Erythroblast (primary cell): Measurements from ENCODE around the gene PRKCE.
A peak's percentile ranks its signal among the peaks of the same experiment; 100 is the strongest.
"Not testable (repeated sequence)": the region's sequence is repeated elsewhere in the genome, so short reads cannot be mapped to it uniquely, and the experiment has no call there.

Experiments
- DNase-seq, 2 experiments: peaks; one replicate each; lab custom pipeline; 2025; lab: John Stamatoyannopoulos, UW
- GATA1 ChIP-seq: IDR thresholded peaks from 2 replicates; pipeline ENCODE4 v1.6.1; 2011; ENCODE audit warnings: low read depth, mild to moderate bottlenecking, control low read depth, low read length, moderate library complexity
- POLR2A ChIP-seq: IDR thresholded peaks from 2 replicates; pipeline ENCODE4 v1.6.1; 2011; ENCODE audit warnings: mild to moderate bottlenecking, low read length

Gene PRKCE

DNA sequence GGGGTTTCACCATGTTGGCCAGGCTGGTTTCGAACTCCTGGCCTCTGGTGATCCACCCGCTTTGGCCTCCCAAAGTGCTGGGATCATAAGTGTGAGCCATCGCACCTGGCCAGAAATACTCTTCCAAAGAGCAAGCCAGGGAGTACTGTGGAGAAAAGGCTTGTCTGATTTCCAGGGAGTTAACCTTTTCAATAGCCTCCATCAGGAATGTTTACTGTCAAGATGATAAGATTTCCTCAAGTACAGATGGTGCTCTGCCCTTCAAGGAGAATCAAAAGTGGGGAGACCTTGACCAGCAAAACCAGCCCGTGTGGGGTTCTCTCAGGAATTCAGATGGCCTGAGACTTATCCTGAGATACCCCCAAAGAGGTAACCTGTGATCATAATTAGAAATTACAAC lies 237.2 kb downstream of the PRKCE start:
- DNase-seq, result no peak
- no peak for TF ChIP-seq GATA1
- TF ChIP-seq POLR2A, result no peak

DNA sequence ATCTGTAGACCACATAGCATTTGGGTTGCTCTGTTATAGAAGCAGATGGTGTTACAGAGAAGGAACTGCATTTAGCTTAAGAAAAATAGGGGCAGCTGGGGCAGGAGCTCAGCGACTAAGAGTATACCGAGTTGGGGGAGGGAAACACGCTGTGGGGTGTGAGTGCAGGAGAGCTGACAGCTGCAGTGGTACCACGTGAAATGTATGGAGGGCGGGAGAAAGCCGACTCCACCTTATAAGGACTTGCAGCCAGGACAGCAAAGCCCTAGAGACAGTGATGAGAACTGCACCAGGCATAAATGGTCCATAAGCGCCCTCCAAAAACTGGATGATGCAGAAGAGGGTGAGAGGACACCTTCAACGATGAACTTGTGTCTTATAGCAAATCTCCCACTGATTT lies 237.6 kb downstream of the PRKCE start:
- TF ChIP-seq GATA1 (no peak), POLR2A (no peak)
- peak in 1 of 2 experiments; percentile 3 for DNase-seq

DNA sequence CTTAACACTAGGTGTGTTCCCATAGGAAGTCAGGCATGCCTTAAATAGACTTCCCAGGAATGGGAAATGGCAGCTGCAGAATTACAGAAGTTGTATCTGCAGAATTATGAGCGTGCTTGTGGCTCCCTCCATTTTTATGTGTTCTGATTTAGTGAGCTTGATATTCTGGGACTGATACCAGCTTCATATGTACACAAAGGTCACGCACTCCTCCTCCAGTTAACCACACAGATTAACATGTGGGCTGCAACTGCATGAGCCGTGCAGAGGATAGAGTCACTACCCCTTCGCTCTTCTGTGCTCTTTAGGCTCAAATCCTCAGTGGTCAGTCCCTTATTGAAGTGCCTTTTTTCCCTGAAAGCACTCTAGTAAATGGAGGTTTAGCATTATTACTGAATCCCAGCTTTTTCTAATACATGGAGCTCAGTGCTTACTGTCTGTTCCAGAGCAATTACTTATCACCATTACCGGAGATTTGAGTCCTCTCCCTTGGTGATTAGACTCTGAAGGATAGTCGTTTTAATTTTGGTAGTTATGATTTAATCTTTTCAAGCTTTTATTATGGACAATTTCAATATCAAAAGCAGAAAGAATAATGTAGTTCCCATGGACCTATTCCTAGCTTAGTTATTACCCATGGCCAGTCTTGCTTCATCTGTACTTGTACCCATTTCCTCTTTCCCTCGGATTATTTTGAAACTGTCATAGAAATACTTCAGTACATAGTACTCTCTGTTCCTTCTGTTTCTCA lies 238.3 kb downstream of the PRKCE start:
- DNase-seq, result no peak
- no peak for TF ChIP-seq GATA1
- TF ChIP-seq POLR2A, result no peak

DNA sequence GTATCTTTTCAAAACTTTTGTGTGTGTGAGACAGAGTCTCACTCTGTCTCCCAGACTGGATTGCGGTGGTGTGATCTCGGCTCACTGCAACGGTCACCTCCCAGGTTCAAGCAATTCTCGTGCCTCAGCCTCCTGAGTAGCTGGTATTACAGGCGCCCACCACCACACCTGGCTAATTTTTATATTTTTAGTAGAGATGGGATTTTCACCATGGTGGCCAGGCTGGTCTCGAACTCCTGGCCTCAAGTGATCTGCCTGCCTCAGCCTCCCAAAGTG lies 238.8 kb downstream of the PRKCE start:
- not testable (repeated sequence) for DNase-seq

DNA sequence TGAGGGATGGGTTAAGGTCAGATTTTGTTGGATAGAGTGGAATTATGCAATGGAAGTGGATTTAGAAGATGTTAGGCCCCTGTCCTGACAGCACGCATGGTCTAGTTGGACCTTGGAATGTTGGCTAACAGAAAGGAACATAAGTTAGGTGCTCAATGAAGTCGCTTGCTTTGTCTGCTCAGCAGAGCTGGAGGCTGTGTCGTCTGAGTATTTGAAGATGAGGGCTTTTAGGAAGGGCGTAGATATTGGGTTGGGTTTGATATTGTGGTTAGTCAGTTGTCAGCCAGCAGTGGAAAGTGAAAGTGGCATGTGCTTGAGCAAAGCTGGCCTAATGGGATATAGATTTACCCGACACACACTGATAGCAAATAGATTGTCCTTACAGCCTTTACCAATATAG lies 239.3 kb downstream of the PRKCE start:
- TF ChIP-seq POLR2A, result no peak
- no peak for TF ChIP-seq GATA1
- DNase-seq, result no peak

DNA sequence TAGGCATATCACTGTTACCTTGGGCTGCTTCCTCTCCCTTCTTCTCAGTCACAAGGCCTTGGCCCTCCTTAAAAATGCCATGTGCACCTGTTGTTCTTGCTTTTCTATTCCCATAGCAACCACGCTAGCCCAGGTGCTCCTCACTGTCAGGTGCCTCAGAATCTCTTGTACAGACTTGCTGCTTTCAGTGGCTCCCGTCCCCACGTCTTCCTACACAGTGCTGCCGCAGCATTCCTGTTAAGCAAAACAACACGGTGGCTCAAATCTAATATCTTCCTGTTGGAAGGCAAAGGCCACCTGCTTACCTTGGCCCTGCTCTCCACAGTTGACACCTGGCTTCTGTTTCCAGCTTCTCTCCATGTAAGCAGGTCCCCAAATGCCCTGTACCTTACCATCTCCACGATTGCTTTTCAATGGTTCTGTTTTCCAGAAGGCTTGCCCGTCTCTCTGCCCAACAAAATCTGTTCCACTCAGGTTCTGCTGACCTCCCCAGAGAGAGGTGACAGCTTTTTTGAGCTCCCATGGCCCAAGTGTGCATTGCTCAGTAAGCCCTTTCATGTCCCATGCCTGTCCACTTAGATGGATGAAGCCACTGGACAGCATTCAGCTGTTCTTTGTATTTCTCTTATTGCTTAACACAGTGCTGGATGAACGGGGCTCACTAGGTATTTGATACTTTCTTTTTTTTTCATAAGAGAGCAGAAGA lies 240.4 kb downstream of the PRKCE start:
- DNase-seq, result no peak
- no peak for TF ChIP-seq GATA1
- no peak for TF ChIP-seq POLR2A

DNA sequence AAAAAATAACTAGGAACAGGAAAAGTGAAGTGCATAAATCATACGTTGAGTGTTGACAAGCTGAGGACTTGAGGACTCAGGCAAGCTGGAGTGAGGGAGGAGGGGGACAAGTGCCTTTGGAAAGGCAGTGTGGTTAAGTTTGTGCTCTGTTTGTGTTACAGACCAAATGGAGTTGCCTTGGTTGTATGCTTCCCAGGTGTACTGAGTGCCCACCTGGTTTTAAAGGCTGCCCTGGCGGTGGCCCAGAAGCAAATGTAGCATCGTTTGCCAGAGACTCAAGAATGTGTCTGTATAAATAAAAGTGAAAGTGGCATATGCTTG lies 240.9 kb downstream of the PRKCE start:
- no peak for DNase-seq
- TF ChIP-seq POLR2A (no peak), GATA1 (no peak)

DNA sequence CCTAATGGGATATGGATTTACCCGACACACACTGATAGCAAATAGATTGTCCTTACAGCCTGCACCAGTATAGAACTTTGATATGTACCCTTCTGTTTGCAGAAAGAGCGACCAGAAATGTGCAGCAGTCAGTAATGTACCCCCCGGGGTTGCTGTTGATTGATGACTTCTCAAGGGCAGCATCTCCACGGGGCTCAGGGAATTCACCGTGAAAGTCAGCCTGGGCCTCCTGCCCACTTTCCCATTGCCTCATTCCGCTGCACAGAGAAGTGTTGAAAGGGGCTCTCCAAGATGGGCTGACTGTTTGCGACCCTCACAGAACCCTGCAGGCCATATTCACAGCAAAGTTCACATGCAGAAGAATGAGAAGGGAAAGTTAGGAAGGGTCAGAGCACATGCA lies 241.3 kb downstream of the PRKCE start:
- TF ChIP-seq POLR2A, result no peak
- no peak for TF ChIP-seq GATA1
- no peak for DNase-seq

DNA sequence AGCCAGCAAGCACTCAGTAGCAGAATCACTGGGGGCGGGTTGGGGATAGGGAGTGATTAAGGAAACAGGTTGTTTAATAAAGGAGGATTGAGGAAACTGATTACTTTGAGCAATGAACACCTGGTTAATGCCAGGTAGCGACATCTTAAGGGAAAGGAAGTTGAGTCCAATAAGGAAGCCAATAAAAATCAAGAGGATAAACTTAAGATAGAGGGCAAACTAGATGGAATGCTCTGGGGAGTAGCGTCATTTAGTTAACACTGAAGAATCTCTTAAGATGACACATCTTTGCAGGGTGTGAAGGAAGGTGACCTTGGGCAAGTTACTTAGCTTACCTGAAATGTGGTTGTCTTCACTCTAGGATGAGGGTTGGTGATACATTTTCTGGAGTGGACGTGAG lies 242.7 kb downstream of the PRKCE start:
- no peak for DNase-seq
- TF ChIP-seq GATA1 (no peak), POLR2A (no peak)

DNA sequence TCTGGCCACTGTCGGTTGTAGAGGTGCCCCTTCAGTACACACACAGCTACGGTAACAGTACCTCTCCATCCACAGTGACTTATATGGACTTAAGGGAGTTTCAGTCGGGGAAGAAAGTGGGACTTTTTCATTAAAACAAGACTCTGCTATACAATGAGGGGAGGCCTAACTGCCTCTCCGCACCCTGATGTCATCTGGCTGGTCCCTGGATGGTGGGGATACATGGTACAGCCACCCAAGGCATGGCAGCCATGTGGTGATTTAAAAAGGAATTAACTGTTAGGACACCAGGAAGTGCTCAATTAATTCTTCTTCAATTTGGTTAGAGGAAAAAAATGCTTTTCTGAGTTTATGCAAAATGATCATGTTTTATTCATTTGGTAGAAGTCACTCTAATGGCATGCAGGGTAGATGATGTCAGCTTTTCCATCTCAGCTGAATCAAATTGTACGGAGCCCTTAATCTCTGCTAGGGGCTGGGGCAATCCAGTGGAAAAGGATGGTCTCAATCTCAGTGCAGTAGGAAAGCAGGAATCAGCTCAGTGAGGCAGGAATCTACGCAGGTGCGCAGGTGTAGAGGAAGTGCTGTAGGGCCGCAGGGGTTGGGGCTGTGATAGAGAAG lies 243.9 kb downstream of the PRKCE start:
- no peak for DNase-seq
- TF ChIP-seq GATA1, result no peak
- no peak for TF ChIP-seq POLR2A

DNA sequence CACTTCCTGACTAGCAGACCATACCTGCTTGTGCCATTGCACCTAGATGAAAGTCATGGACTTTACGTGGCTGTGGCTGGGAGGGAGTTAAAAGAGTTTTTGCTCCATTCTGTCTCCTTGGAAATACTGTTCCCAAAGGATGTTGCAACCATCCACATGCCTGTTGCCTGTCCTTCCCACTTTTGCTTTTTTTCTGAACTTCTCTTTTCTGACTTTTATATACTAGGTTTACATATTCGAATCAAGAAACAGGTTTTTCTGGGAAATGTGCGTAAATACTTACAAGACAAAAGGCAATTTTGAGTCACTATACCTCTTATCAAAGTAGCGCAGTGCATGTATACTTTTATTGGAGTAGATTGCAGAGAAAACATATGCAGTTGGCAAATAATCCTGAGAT lies 244.8 kb downstream of the PRKCE start:
- TF ChIP-seq GATA1 (no peak), POLR2A (no peak)
- no peak for DNase-seq

DNA sequence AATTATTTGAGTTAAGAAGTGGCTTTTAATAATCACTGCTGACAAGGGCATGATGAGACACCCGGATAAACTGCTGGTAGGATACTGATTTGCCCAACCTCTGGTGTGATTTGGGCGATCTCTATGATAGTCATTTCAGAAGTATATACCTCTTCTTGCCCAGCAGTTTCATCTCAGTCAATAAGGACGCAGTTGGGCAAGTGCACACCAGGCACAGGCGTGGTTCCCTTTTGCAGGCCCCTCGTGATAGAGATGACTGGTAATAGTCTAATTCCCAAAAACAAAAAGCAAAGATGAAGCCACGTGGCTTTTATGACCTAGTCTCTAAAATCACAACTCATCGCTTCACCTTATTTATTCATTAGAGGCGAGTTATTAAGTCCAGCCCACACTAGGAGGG lies 246.4 kb downstream of the PRKCE start:
- DNase-seq, result no peak
- TF ChIP-seq POLR2A (no peak), GATA1 (no peak)

DNA sequence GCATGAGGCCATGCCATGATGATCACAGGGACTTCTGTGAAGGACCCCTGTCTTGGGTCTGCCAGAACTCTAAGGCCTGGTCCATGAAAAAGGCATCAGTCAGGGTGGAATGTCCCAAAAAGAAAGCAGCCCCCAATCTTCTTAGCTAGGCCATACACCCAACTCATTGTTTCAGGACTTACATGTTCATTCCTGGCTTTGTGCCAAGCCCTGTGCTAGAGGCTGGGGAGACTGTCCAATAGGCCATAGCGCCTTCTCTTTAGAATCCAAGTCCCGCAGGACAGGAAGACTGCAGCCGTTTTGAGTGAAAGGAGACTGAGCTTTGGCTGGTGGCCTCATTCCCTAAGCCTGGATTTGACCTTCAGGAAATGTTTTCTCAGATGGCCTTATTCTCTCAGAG lies 247.3 kb downstream of the PRKCE start:
- TF ChIP-seq POLR2A (no peak), GATA1 (no peak)
- DNase-seq, result peak; percentile 2 to 7

DNA sequence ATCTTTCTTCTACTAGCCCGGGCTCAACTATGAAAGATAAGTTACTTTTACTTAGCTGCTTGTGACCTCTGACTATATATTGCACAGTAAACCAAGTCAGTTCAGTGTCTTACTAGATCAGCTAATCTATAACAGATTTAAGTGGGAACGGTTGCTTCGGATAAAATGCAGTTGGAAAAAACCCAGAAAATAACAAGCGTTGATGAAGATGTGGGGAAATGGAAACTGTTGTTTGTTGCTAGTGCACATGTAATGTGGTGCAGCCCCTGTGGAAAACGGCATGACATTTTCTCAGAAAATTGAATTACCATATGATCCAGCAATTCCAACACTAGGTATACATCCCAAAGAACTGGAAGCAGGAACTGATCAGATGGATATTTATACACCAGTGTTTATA lies 248.5 kb downstream of the PRKCE start:
- DNase-seq, result no peak
- TF ChIP-seq POLR2A (no peak), GATA1 (no peak)

DNA sequence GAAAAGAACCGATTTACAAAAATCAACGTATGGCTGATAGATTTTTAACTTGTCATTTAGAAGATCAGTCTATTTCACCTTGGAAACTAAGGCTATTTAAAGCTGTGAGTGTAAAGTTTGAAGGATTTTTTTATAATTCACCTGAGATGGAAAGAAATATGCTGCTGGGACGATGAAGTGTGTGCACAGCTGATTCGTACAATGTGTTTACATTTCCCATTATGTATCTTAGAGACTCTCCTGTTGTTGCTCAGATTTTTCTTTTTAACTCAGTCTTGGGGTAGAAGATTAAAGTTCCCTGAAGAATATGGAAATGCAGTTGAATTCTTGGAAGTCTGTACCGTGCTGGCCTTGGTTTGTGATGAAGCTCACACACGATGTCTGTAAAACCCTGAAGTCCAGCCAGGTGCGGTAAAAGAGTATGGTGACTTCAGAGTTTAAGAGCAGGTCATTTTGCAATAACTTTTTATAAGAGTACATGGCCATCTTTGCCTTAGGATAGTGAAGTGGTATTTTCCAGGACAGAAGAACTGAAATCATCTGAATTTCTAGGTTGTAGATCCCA lies 250.1 kb downstream of the PRKCE start:
- DNase-seq, result no peak
- no peak for TF ChIP-seq POLR2A
- TF ChIP-seq GATA1, result no peak
